Pancreas (tissue), 10 donors: ENCODE measurements around the gene EPG5. TPM values are rescaled to one million over a fixed set of nuclear protein-coding genes. Genes with fewer than 3 reads are reported as not detected.

Source experiments
- ATAC-seq, 4 donors: fragments of 200-7000 bp; cut with Tn5 transposase; one replicate each; pipeline versions ENCODE4 v1.8.0 to v1.9.1; 2020; ENCODE audit warnings: mild to moderate bottlenecking in 4 of 4, moderate library complexity in 4 of 4
- DNase-seq, 6 donors: peaks; one replicate each; pipeline ENCODE4 v3.0.0-alpha.2; 2020
- FAIRE-seq: peaks from 2 replicates; lab custom pipeline; 2012; peaks lifted over from hg19 to GRCh38; lab: Jason Lieb, UNC
- H3K27ac ChIP-seq, 4 donors: fragments of 200-600 bp; sonication (generic); 1 replicate in 3 of 4; 2 replicates in 1 of 4; pipeline versions ENCODE4 v1.5.0 to v1.8.0; 2020
- H3K27me3 ChIP-seq, 4 donors: fragments of 200-600 bp; one replicate each; pipeline ENCODE4 v1.8.0; 2021
- H3K36me3 ChIP-seq, 3 donors: fragments of 200-600 bp; sonication (generic) in 1 of 3; one replicate each; pipeline versions ENCODE4 v1.5.0 to v1.8.0; 2020 to 2021
- H3K4me1 ChIP-seq, 3 donors: fragments of 200-600 bp; one replicate each; pipeline ENCODE4 v1.8.0; 2021
- H3K4me3 ChIP-seq, 4 donors: fragments of 200-600 bp; sonication (generic) in 2 of 4; one replicate each; pipeline versions ENCODE4 v1.5.0 to v1.8.0; 2020 to 2021
- H3K9me3 ChIP-seq, 4 donors: fragments of 200-600 bp; one replicate each; pipeline ENCODE4 v1.8.0; 2021
- WGBS, 2 donors: extraction: QIAGEN DNeasy Blood & Tissue Kit; methylation state at CpG; one replicate each; pipeline ENCODE4 v1.1.7; 2013; 5-methylcytosine and 5-hydroxymethylcytosine counted together
- intact Hi-C, 3 donors: fragments of 100-400 bp; cut with DNase I; formaldehyde crosslinking; loops; one replicate each; pipeline versions ENCODE4 v1.11.1 to v1.14.2; 2022
- polyA plus RNA-seq, 2 donors: library from polyadenylated mRNA; stranded (reverse); fragments of 200-250 nt; gene quantifications; one replicate each; pipeline ENCODE4 v1.2.3, GENCODE V29; 2013
- total RNA-seq, 6 donors: library from RNA; stranded (reverse); fragmentation: NEBNext Ultra II Directional in 4 of 6; extraction: Animal tissue kit (Norgen Biotek cat#: 25700) in 4 of 6; gene quantifications; one replicate each; pipeline versions ENCODE4 v1.2.1 to v1.2.4, GENCODE V29; 2021 to 2023
- TF ChIP-seq, protein P1 (sequence below), 4 donors: fragments of 200-600 bp; sonication (generic) in 3 of 4; IDR thresholded peaks; one replicate each; pipeline versions ENCODE4 v1.5.0 to v1.8.0; 2021; ENCODE audit warnings: antibody characterized with exemption in 4 of 4
- donor health status: healthy with polysubstance abuse.
- donor health status: DM: no; HTN: no; CAD: no; lungs with moderate emphysema.
- donor health status: DM: no; HTN: no; CAD: no.
- donor health status: control.
- donor health status: control.
- donor health status: Bipolar disorder and iron deficiency.
- donor health status: DM: yes; HTN: yes; CAD: no.
- donor health status: DM: no; HTN: no; CAD: no.
- donor health status: DM: no; HTN: no; CAD: no.
- donor health status: DM: yes; HTN: yes; CAD: no.

EPG5 gene, protein sequence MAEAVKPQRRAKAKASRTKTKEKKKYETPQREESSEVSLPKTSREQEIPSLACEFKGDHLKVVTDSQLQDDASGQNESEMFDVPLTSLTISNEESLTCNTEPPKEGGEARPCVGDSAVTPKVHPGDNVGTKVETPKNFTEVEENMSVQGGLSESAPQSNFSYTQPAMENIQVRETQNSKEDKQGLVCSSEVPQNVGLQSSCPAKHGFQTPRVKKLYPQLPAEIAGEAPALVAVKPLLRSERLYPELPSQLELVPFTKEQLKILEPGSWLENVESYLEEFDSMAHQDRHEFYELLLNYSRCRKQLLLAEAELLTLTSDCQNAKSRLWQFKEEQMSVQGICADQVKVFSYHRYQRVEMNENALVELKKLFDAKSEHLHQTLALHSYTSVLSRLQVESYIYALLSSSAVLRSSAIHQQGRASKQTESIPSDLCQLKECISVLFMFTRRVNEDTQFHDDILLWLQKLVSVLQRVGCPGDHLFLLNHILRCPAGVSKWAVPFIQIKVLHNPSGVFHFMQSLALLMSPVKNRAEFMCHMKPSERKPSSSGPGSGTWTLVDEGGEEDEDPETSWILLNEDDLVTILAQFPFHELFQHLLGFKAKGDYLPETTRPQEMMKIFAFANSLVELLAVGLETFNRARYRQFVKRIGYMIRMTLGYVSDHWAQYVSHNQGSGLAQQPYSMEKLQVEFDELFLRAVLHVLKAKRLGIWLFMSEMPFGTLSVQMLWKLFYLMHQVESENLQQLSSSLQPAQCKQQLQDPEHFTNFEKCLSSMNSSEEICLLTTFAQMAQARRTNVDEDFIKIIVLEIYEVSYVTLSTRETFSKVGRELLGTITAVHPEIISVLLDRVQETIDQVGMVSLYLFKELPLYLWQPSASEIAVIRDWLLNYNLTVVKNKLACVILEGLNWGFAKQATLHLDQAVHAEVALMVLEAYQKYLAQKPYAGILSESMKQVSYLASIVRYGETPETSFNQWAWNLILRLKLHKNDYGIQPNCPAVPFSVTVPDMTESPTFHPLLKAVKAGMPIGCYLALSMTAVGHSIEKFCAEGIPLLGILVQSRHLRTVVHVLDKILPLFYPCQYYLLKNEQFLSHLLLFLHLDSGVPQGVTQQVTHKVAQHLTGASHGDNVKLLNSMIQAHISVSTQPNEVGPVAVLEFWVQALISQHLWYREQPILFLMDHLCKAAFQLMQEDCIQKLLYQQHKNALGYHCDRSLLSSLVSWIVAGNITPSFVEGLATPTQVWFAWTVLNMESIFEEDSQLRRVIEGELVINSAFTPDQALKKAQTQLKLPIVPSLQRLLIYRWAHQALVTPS (N-terminal part only)
- 10 to 100 TPM in 4 of 6 donors, 1 to 10 TPM in 2; 6.2 to 18.4 (median 10.9) TPM for total RNA-seq
- polyA plus RNA-seq, result 1 to 10 TPM; 4.9 to 8.3 TPM

DNA sequence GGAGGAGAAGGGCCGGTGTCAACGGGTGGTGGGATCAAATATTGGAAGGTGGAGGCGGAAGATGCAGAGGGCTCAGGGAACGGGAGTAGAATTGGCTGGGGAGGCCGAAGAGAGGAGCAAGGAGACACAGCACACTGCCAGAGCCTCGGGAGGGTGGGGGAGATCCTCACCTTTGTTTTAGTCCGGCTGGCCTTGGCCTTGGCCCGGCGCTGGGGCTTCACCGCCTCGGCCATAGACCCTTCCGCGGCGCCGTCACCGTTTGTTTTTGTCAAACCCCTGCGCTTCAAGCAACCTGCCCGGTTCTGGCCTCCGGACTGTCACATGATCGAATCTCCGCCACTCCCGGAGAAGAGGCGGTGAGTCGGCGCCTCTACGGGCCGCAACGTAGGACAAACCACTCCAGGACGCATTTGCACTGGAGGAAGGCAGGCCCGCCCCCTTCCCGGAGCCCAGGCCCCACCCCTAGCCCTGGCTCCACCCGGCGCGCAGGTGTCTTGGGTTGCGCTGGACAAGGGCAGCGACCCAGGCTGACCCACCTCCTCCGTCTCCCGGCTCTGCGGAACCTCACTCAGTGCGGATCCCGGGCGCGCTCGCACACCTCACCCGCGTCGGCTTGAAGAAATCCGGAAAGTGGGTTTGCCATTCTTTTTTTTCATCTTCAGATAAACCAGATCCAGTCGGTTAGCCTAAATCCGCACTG is at the start of gene EPG5:
TSS of gene EPG5 (minus strand) at position 323 of the 700 bp plus-strand sequence. CDS start at position 233, 90 bp downstream.
- TF ChIP-seq, protein P1, sequence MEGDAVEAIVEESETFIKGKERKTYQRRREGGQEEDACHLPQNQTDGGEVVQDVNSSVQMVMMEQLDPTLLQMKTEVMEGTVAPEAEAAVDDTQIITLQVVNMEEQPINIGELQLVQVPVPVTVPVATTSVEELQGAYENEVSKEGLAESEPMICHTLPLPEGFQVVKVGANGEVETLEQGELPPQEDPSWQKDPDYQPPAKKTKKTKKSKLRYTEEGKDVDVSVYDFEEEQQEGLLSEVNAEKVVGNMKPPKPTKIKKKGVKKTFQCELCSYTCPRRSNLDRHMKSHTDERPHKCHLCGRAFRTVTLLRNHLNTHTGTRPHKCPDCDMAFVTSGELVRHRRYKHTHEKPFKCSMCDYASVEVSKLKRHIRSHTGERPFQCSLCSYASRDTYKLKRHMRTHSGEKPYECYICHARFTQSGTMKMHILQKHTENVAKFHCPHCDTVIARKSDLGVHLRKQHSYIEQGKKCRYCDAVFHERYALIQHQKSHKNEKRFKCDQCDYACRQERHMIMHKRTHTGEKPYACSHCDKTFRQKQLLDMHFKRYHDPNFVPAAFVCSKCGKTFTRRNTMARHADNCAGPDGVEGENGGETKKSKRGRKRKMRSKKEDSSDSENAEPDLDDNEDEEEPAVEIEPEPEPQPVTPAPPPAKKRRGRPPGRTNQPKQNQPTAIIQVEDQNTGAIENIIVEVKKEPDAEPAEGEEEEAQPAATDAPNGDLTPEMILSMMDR (IDR thresholded peaks at IDR 0.05), result no peak
- Histone ChIP-seq H3K4me1 (peaks cover 0 to 14% (median 3%) of the 10 kb centered on the region in 3 donors), H3K27me3 (no peaks in the 10 kb centered on the region), H3K27ac (peak within 1 kb of the TSS; percentile 43 to 81 (median 58)), H3K9me3 (no peaks in the 10 kb centered on the region), H3K36me3 (no peaks in the 10 kb centered on the region), H3K4me3 (peak within 1 kb of the TSS; percentile 41 to 88 (median 78))
- FAIRE-seq (peak; percentile 29), DNase-seq (peak; percentile 94 to 97 (median 96)), ATAC-seq (peak; percentile 99 to 100 (median 100))
- intact Hi-C loops, result no loop called here
- 0% methylated on average over 47 to 50 of the region's 50 CpGs for WGBS, 2 donors

DNA sequence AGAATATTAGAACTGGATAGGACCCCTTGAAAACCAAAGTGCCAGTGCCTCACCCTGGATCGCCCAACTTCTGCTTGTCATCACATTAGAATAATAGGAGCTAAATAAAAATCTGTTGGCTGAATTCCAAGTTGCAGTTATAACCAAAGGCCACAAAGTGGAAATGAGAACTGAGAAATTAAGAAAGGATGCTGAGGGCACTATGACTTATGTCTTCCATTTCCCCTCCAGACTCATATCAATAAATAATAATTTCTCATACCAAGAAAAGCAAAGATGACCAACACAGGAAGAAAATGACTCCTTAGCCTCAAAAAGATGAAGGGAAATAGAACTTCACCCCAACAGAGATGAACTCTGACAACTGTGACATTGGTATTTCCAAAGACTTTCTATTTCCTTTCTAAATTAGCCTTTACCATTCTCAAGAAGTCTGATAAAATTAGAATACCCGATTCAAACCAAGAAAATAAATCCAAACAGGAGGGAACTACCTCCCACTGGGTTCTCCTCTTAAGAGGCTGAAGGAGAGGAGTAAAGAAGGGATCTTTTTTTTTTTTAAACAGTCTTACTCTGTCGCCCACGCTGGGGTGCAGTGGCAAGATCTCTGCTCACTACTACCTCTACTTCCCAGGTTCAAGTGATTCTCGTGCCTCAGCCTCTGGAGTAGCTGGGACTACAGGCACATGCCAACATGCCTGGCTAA is 46.5 kb upstream of the EPG5 start:
- Histone ChIP-seq H3K4me1 (no peaks in the 10 kb centered on the region), H3K27ac (no peak overlapping the region), H3K36me3 (no peaks in the 10 kb centered on the region), H3K9me3 (no peaks in the 10 kb centered on the region), H3K4me3 (no peak overlapping the region), H3K27me3 (no peaks in the 10 kb centered on the region)
- FAIRE-seq, result no peak
- TF ChIP-seq, protein P1 (IDR thresholded peaks at IDR 0.05), result no peak
- intact Hi-C loops, result no loop called here
- 78 to 87% methylated on average over 5 of the region's 5 CpGs for WGBS, 2 donors
- DNase-seq, result no peak
- no peak for ATAC-seq

DNA sequence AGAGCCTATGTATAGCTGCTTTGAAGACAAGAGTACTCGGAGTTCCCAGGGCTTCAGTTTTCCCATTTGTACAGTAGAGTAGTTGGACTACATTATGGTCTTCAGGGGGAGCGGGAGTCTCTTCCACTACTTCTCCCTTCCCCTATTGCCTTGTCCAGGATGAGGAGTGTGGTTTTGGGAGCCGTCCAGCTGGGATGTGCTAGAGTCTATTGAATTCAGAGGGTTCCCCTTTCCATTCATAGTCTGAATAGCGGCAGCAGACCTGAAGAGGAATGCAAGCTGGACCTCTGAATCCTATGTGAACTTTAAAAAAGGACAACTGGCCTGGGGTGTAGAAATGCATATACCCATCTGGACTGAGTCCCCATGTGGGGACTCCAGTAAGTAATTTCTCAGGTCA is 43.5 kb upstream of the EPG5 start:
- Histone ChIP-seq H3K9me3 (no peaks in the 10 kb centered on the region), H3K36me3 (no peaks in the 10 kb centered on the region), H3K4me3 (no peak overlapping the region), H3K27me3 (no peaks in the 10 kb centered on the region), H3K4me1 (no peaks in the 10 kb centered on the region), H3K27ac (no peak overlapping the region)
- DNase-seq, result no peak
- ATAC-seq, result peak in 1 of 4 donors; percentile 38
- FAIRE-seq, result no peak
- intact Hi-C loops, result no loop called here
- WGBS, 2 donors, result 88 to 93% methylated on average over 4 of the region's 4 CpGs
- TF ChIP-seq, protein P1 (IDR thresholded peaks at IDR 0.05), result no peak

DNA sequence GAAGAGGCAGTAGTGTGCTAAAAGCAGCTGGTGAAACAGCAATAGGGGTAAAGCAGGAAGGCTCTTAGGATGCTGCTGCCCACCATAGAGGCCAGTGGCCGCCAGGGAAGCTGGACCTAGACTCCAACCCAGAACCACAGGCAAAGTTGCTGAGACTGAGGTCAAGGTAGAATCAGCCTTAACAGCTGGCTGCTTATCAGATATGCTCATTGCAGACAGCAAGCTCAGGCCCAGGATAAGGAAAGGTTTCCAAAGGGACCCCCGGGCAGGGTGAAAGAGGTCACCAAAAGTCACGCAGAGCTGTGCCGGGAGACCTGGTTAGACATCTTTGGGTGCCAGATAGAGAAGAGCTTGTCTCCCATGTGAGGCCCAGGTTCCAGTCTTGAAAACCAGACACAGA is 42.9 kb upstream of the EPG5 start:
- Histone ChIP-seq H3K9me3 (no peaks in the 10 kb centered on the region), H3K27me3 (no peaks in the 10 kb centered on the region), H3K4me1 (no peaks in the 10 kb centered on the region), H3K27ac (no peak overlapping the region), H3K4me3 (no peak overlapping the region), H3K36me3 (no peaks in the 10 kb centered on the region)
- intact Hi-C loops, result no loop called here
- DNase-seq (no peak), ATAC-seq (no peak), FAIRE-seq (no peak)
- 89 to 90% methylated on average over 4 of the region's 4 CpGs for WGBS, 2 donors
- TF ChIP-seq, protein P1 (IDR thresholded peaks at IDR 0.05), result no peak
